H9 (cell line): ENCODE data around the gene CAMK1. TPM values are rescaled to one million over a fixed set of nuclear protein-coding genes. Genes with fewer than 3 reads are reported as not detected.
A peak's percentile ranks its signal among the peaks of the same experiment; 100 is the strongest.

ENCODE experiments used
- DNase-seq: peaks from one replicate; pipeline ENCODE4 v3.0.0-alpha.2; 2017
- H2AFZ ChIP-seq: one replicate; pipeline ENCODE4 v1.6.1; 2013; ENCODE audit warnings: mild to moderate bottlenecking, low read length, control low read depth, moderate library complexity
- H2AK5ac ChIP-seq: 2 replicates; pipeline ENCODE4 v1.6.1; 2013; ENCODE audit warnings: low read length, control low read depth, mixed read lengths; ENCODE audit not compliant: insufficient read length
- H2BK120ac ChIP-seq: one replicate; pipeline ENCODE4 v1.6.1; 2013; ENCODE audit warnings: low read depth, mild to moderate bottlenecking, low read length, control low read depth, inconsistent platforms; ENCODE audit not compliant: poor library complexity, severe bottlenecking
- H2BK12ac ChIP-seq: 2 replicates; pipeline ENCODE4 v1.6.1; 2013; ENCODE audit warnings: low read length, control low read depth, mixed read lengths, low read depth; ENCODE audit not compliant: insufficient read length
- H2BK15ac ChIP-seq: 2 replicates; pipeline ENCODE4 v1.6.1; 2013; ENCODE audit warnings: low read depth, low read length, control low read depth
- H2BK20ac ChIP-seq: one replicate; pipeline ENCODE4 v1.6.1; 2013; ENCODE audit warnings: low read depth, mild to moderate bottlenecking, low read length, control low read depth, inconsistent platforms; ENCODE audit not compliant: poor library complexity, severe bottlenecking
- H2BK5ac ChIP-seq: 2 replicates; pipeline ENCODE4 v1.6.1; 2013; ENCODE audit warnings: low read length, control low read depth, mixed read lengths; ENCODE audit not compliant: insufficient read length
- H3K14ac ChIP-seq: 2 replicates; pipeline ENCODE4 v1.6.1; 2013; ENCODE audit warnings: low read length, control low read depth; ENCODE audit not compliant: insufficient read depth
- H3K18ac ChIP-seq: 2 replicates; pipeline ENCODE4 v1.6.1; 2013; ENCODE audit warnings: low read depth, mild to moderate bottlenecking, mixed read lengths, low read length, control low read depth; ENCODE audit not compliant: insufficient read length
- H3K23ac ChIP-seq: 2 replicates; pipeline ENCODE4 v1.6.1; 2013; ENCODE audit warnings: low read length, control low read depth, mixed read lengths, low read depth; ENCODE audit not compliant: insufficient read length
- H3K23me2 ChIP-seq: 2 replicates; pipeline ENCODE4 v1.6.1; 2013; ENCODE audit warnings: low read depth, mild to moderate bottlenecking, mixed read lengths, low read length, control low read depth; ENCODE audit not compliant: insufficient read length, poor library complexity, severe bottlenecking
- H3K27ac ChIP-seq: 2 replicates; pipeline ENCODE4 v1.5.1; 2013; ENCODE audit warnings: low read length, control low read depth, mixed read lengths, low read depth; ENCODE audit not compliant: insufficient read length
- H3K27me3 ChIP-seq: 2 replicates; pipeline ENCODE4 v1.6.1; 2013; ENCODE audit warnings: low read length, control low read depth, inconsistent platforms; ENCODE audit not compliant: insufficient read depth
- H3K4ac ChIP-seq: 2 replicates; pipeline ENCODE4 v1.6.1; 2013; ENCODE audit warnings: low read depth, mild to moderate bottlenecking, control low read depth, inconsistent platforms, low read length, moderate library complexity
- H3K4me1 ChIP-seq: 2 replicates; pipeline ENCODE4 v1.6.1; 2013; ENCODE audit warnings: low read length, control low read depth, inconsistent platforms; ENCODE audit not compliant: insufficient read depth
- H3K4me2 ChIP-seq: 2 replicates; pipeline ENCODE4 v1.6.1; 2013; ENCODE audit warnings: low read length, control low read depth, mixed read lengths; ENCODE audit not compliant: insufficient read length, insufficient read depth
- H3K56ac ChIP-seq: 2 replicates; pipeline ENCODE4 v1.6.1; 2013; ENCODE audit warnings: low read depth, mild to moderate bottlenecking, mixed read lengths, low read length, control low read depth; ENCODE audit not compliant: insufficient read length
- H3K79me1 ChIP-seq: 2 replicates; pipeline ENCODE4 v1.6.1; 2013; ENCODE audit warnings: low read depth, mild to moderate bottlenecking, moderate library complexity, low read length, control low read depth, inconsistent platforms; ENCODE audit not compliant: insufficient read depth, poor library complexity, severe bottlenecking
- H3K79me2 ChIP-seq: 2 replicates; pipeline ENCODE4 v1.6.1; 2013; ENCODE audit warnings: low read length, control low read depth, inconsistent platforms; ENCODE audit not compliant: insufficient read depth
- H3K9ac ChIP-seq: 2 replicates; pipeline ENCODE4 v1.6.1; 2013; ENCODE audit warnings: low read length, control low read depth, mixed read lengths; ENCODE audit not compliant: insufficient read length; ENCODE audit errors: extremely low read depth
- H3K9me3 ChIP-seq: one replicate; pipeline ENCODE4 v1.6.1; 2013; ENCODE audit warnings: low read depth, low read length, inconsistent platforms; ENCODE audit not compliant: control insufficient read depth
- H3T11ph ChIP-seq: one replicate; pipeline ENCODE4 v1.6.1; 2013; ENCODE audit warnings: mild to moderate bottlenecking, low read length, control low read depth, inconsistent platforms
- H4K20me1 ChIP-seq: one replicate; pipeline ENCODE4 v1.6.1; 2013; ENCODE audit not compliant: control insufficient read depth, insufficient read length, insufficient read depth
- H4K5ac ChIP-seq: 2 replicates; pipeline ENCODE4 v1.6.1; 2013; ENCODE audit warnings: low read depth, mild to moderate bottlenecking, mixed read lengths, low read length, control low read depth; ENCODE audit not compliant: insufficient read length
- H4K8ac ChIP-seq: replicated peaks from 2 replicates; pipeline ENCODE4 v1.6.1; 2013; ENCODE audit warnings: low read length, control low read depth, mixed read lengths, low read depth; ENCODE audit not compliant: insufficient read length
- H4K91ac ChIP-seq: 2 replicates; pipeline ENCODE4 v1.6.1; 2013; ENCODE audit warnings: low read depth, mild to moderate bottlenecking, moderate library complexity, mixed read lengths, low read length, control low read depth; ENCODE audit not compliant: insufficient read length
- H3K27ac Mint-ChIP-seq, 3 experiments: 2 replicates in 2 of 3; 3 replicates in 1 of 3; pipeline ENCODE4 v1.8.0; 2020 to 2021; ENCODE audit warnings: mixed read lengths in 3 of 3, mild to moderate bottlenecking in 1 of 3, moderate library complexity in 1 of 3
- H3K27me3 Mint-ChIP-seq: 2 replicates; pipeline ENCODE4 v1.8.0; 2021; ENCODE audit warnings: low read depth, mild to moderate bottlenecking, moderate library complexity, mixed read lengths
- H3K36me3 Mint-ChIP-seq, 3 experiments: 2 replicates in 2 of 3; 3 replicates in 1 of 3; pipeline ENCODE4 v1.8.0; 2020 to 2021; ENCODE audit warnings: low read depth in 3 of 3, mixed read lengths in 3 of 3; ENCODE audit not compliant: insufficient read depth in 1 of 3
- H3K4me1 Mint-ChIP-seq, 2 experiments: 2 replicates each; pipeline ENCODE4 v1.8.0; 2020; ENCODE audit warnings: mixed read lengths in 2 of 2
- H3K4me3 Mint-ChIP-seq, 2 experiments: 2 replicates in 1 of 2; 3 replicates in 1 of 2; pipeline ENCODE4 v1.8.0; 2020 to 2021; ENCODE audit warnings: mild to moderate bottlenecking in 2 of 2, mixed read lengths in 2 of 2, moderate library complexity in 1 of 2
- H3K9me3 Mint-ChIP-seq, 2 experiments: 2 replicates in 1 of 2; 3 replicates in 1 of 2; pipeline ENCODE4 v1.8.0; 2020; ENCODE audit warnings: mild to moderate bottlenecking in 2 of 2, mixed read lengths in 2 of 2, moderate library complexity in 1 of 2
- CTCF ChIP-seq: fragments of 200-600 bp; sonication (generic); conservative IDR thresholded peaks from 3 replicates; pipeline ENCODE4 v1.8.0; 2021; ENCODE audit warnings: antibody characterized with exemption, mild to moderate bottlenecking
- WGBS: extraction: QIAGEN DNeasy Blood & Tissue Kit; methylation state at CpG from one replicate; pipeline ENCODE4 v1.1.7; 2013; ENCODE audit warnings: missing lambda C conversion rate, low lambda C conversion rate, mixed read lengths; ENCODE audit not compliant: insufficient read length; ENCODE audit errors: extremely low coverage; 5-methylcytosine and 5-hydroxymethylcytosine counted together
- total RNA-seq: library from RNA; stranded (reverse); gene quantifications from 2 replicates; pipeline ENCODE4 v1.2.1, GENCODE V29; 2021

The CAMK1 gene
- total RNA-seq, 1 experiment from 2014 or later, result 9.2 TPM

GRCh38 chr3:9765865-9766264, 3.9 kb downstream of the CAMK1 start:
- Histone ChIP-seq H3K27ac (no peak overlapping the region), H2AFZ (no peak overlapping the region), H3K9me3 (no peaks in the 10 kb centered on the region), H2BK5ac (no peak overlapping the region), H3K23ac (no peak overlapping the region), H4K91ac (no peak overlapping the region), H2BK12ac (no peak overlapping the region), H3K4ac (no peak overlapping the region), H4K8ac (no peak overlapping the region), H3K56ac (no peak overlapping the region), H2BK120ac (no peak overlapping the region), H3K27me3 (no peaks in the 10 kb centered on the region; the same call in 1 of the 2 replicates), H3K23me2 (no peaks in the 10 kb centered on the region), H2BK20ac (no peak overlapping the region), H2AK5ac (no peak overlapping the region), H3K9ac (no peak overlapping the region), H3K79me1 (no peaks in the 10 kb centered on the region), H2BK15ac (no peak overlapping the region), H4K5ac (no peak overlapping the region), H3K4me2 (no peak overlapping the region), H3K79me2 (no peaks in the 10 kb centered on the region), H3K4me1 (no peaks in the 10 kb centered on the region), H3K14ac (no peak overlapping the region), H3K18ac (no peak overlapping the region), H4K20me1 (no peaks in the 10 kb centered on the region), H3T11ph (no peak overlapping the region)
- peaks cover 21 to 32% of the 10 kb centered on the region in 2 experiments for H3K4me1 Mint-ChIP-seq
- DNase-seq, result peak; percentile 64
- TF ChIP-seq CTCF, result no peak
- no peaks in the 10 kb centered on the region for H3K9me3 Mint-ChIP-seq
- peaks cover 38% of the 10 kb centered on the region for H3K27me3 Mint-ChIP-seq
- H3K4me3 Mint-ChIP-seq, result no peak overlapping the region
- H3K36me3 Mint-ChIP-seq, result peaks cover 3 to 25% (median 7%) of the 10 kb centered on the region in 3 experiments; a peak in 6 of 7 replicates
- no peak overlapping the region for H3K27ac Mint-ChIP-seq
- WGBS, result no CpG with 5 or more reads among the region's 4 CpGs
